HepG2 (cell line): Measurements from ENCODE around the gene CFAP69. TPM values are rescaled to one million over a fixed set of nuclear protein-coding genes. Genes with fewer than 3 reads are reported as not detected.

Source experiments
- EED ChIP-seq: sonication (generic); formaldehyde crosslinking; IDR thresholded peaks from 2 replicates; pipeline ENCODE4 v1.5.0; 2020; ENCODE audit warnings: mild to moderate bottlenecking, missing genetic modification reagents
- GATAD1 ChIP-seq: IDR thresholded peaks from 2 replicates; pipeline ENCODE4 v1.6.1; 2016; ENCODE audit warnings: missing genetic modification reagents, missing compliant biosample characterization
- HDAC2 ChIP-seq: sonication (generic); formaldehyde crosslinking; IDR thresholded peaks from 2 replicates; pipeline ENCODE4 v1.4.0; 2020; ENCODE audit warnings: missing genetic modification reagents
- RFX3 ChIP-seq: IDR thresholded peaks from 2 replicates; pipeline ENCODE4 v1.6.1; 2016; ENCODE audit warnings: missing biosample characterization, missing genetic modification reagents
- SP4 ChIP-seq: sonication (generic); formaldehyde crosslinking; IDR thresholded peaks from 2 replicates; pipeline ENCODE4 v1.8.1; 2023; ENCODE audit warnings: mild to moderate bottlenecking, missing genetic modification reagents
- ZFX ChIP-seq: sonication (generic); formaldehyde crosslinking; IDR thresholded peaks from 2 replicates; pipeline ENCODE4 v1.4.0; 2020; ENCODE audit warnings: mild to moderate bottlenecking, low read depth, missing genetic modification reagents, moderate library complexity
- ZIK1 ChIP-seq: sonication (generic); formaldehyde crosslinking; IDR thresholded peaks from 2 replicates; pipeline ENCODE4 v1.5.0; 2020; ENCODE audit warnings: mild to moderate bottlenecking, low read depth, missing genetic modification reagents, borderline replicate concordance
- ZNF207 ChIP-seq: fragments of 450-650 bp; IDR thresholded peaks from 2 replicates; pipeline ENCODE4 v1.6.1; 2016; ENCODE audit warnings: antibody characterized with exemption, borderline replicate concordance
- polyA plus RNA-seq, 8 experiments: library from polyadenylated mRNA; depleted of rRNA in 3 of 8; stranded (reverse) in 7 of 8; unstranded in 1 of 8; fragments of >200 nt; fragmentation: Illumina TruSeq in 4 of 8; extraction: Trizol in 4 of 8; gene quantifications; 2 replicates each; pipeline versions ENCODE4 v1.2.1 to v1.2.3, GENCODE V29; 2011 to 2016; ENCODE audit warnings: low read depth in 4 of 8, missing spikeins in 1 of 8, mixed read lengths in 1 of 8; ENCODE audit not compliant: insufficient read depth in 1 of 8
- total RNA-seq, 5 experiments: library from RNA; depleted of rRNA; stranded (reverse); fragments of >200 nt; fragmentation: Illumina TruSeq; extraction: Trizol; gene quantifications; 2 replicates each; pipeline ENCODE4 v1.2.3, GENCODE V29; 2016; ENCODE audit warnings: low read depth in 1 of 5
- TF ChIP-seq, protein P1 (sequence below): sonication (generic); formaldehyde crosslinking; IDR thresholded peaks from 2 replicates; pipeline ENCODE4 v1.4.0; 2020; ENCODE audit warnings: missing genetic modification reagents, borderline replicate concordance
- TF ChIP-seq, protein P2 (sequence below): sonication (generic); formaldehyde crosslinking; IDR thresholded peaks from 2 replicates; pipeline ENCODE4 v1.4.0; 2020; ENCODE audit warnings: mild to moderate bottlenecking, low read depth, missing genetic modification reagents
- TF ChIP-seq, protein P3 (sequence below): sonication (generic); formaldehyde crosslinking; IDR thresholded peaks from 2 replicates; pipeline ENCODE4 v1.4.0; 2020; ENCODE audit warnings: missing genetic modification reagents, borderline replicate concordance
- TF ChIP-seq, protein P4 (sequence below): sonication (generic); formaldehyde crosslinking; IDR thresholded peaks from 2 replicates; pipeline ENCODE4 v1.5.1; 2020; ENCODE audit warnings: mild to moderate bottlenecking, missing genetic modification reagents, moderate library complexity
- TF ChIP-seq, protein P5 (sequence below): IDR thresholded peaks from 2 replicates; pipeline ENCODE4 v1.6.1; 2016

The CFAP69 gene
- total and polyA plus RNA-seq, 2 of the 13 experiments (the other 11 are each of a cell fraction or from before 2014, with no cell fraction given), result 2.2 to 4.0 TPM

DNA sequence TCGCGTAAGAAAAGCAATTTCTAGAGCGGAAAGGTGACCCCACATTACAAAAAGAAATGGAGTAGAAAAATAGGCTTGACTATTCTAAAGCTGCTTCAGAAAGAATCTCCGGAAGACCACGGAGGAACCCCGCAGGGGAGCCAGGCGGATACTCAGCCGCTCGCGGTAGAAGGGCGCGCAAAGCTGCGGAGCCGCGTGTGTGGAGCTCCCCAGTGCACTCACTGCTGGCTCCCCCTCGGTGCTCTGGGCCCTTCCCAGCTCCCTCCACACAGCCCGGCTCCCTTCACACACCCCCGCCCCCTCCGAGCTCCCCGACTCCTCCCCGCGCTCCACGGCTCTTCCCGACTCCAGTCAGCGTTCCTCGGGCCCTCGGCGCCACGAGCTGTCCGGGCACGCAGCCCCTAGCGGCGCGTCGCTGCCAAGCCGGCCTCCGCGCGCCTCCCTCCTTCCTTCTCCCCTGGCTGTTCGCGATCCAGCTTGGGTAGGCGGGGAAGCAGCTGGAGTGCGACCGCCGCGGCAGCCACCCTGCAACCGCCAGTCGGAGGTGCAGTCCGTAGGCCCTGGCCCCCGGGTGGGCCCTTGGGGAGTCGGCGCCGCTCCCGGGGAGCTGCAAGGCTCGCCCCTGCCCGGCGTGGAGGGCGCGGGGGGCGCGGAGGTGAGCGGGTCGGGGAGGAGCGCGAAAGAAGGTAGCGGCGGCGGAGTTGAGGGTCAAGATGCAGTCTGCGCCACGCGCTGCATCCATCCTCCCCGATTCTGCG lies 33.4 kb upstream of the CFAP69 start, which contains the start of gene STEAP2 (continued):
- TF ChIP-seq, protein P1, sequence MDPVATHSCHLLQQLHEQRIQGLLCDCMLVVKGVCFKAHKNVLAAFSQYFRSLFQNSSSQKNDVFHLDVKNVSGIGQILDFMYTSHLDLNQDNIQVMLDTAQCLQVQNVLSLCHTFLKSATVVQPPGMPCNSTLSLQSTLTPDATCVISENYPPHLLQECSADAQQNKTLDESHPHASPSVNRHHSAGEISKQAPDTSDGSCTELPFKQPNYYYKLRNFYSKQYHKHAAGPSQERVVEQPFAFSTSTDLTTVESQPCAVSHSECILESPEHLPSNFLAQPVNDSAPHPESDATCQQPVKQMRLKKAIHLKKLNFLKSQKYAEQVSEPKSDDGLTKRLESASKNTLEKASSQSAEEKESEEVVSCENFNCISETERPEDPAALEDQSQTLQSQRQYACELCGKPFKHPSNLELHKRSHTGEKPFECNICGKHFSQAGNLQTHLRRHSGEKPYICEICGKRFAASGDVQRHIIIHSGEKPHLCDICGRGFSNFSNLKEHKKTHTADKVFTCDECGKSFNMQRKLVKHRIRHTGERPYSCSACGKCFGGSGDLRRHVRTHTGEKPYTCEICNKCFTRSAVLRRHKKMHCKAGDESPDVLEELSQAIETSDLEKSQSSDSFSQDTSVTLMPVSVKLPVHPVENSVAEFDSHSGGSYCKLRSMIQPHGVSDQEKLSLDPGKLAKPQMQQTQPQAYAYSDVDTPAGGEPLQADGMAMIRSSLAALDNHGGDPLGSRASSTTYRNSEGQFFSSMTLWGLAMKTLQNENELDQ (CRISPR knock-in tag), result no peak
- TF ChIP-seq, protein P2, sequence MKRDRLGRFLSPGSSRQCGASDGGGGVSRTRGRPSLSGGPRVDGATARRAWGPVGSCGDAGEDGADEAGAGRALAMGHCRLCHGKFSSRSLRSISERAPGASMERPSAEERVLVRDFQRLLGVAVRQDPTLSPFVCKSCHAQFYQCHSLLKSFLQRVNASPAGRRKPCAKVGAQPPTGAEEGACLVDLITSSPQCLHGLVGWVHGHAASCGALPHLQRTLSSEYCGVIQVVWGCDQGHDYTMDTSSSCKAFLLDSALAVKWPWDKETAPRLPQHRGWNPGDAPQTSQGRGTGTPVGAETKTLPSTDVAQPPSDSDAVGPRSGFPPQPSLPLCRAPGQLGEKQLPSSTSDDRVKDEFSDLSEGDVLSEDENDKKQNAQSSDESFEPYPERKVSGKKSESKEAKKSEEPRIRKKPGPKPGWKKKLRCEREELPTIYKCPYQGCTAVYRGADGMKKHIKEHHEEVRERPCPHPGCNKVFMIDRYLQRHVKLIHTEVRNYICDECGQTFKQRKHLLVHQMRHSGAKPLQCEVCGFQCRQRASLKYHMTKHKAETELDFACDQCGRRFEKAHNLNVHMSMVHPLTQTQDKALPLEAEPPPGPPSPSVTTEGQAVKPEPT (CRISPR knock-in tag), result peak; percentile 79; the same call in 1 of the 2 replicates
- TF ChIP-seq SP4 (peak; percentile 80), ZNF207 (no peak), EED (CRISPR knock-in tag) (peak; percentile 91; the same call in 1 of the 2 replicates), ZIK1 (CRISPR knock-in tag) (peak; percentile 76), GATAD1 (peak; percentile 58; the same call in 1 of the 2 replicates), HDAC2 (CRISPR knock-in tag) (peak; percentile 89), ZFX (peak; percentile 90), RFX3 (CRISPR knock-in tag) (no peak)
- TF ChIP-seq, protein P3, sequence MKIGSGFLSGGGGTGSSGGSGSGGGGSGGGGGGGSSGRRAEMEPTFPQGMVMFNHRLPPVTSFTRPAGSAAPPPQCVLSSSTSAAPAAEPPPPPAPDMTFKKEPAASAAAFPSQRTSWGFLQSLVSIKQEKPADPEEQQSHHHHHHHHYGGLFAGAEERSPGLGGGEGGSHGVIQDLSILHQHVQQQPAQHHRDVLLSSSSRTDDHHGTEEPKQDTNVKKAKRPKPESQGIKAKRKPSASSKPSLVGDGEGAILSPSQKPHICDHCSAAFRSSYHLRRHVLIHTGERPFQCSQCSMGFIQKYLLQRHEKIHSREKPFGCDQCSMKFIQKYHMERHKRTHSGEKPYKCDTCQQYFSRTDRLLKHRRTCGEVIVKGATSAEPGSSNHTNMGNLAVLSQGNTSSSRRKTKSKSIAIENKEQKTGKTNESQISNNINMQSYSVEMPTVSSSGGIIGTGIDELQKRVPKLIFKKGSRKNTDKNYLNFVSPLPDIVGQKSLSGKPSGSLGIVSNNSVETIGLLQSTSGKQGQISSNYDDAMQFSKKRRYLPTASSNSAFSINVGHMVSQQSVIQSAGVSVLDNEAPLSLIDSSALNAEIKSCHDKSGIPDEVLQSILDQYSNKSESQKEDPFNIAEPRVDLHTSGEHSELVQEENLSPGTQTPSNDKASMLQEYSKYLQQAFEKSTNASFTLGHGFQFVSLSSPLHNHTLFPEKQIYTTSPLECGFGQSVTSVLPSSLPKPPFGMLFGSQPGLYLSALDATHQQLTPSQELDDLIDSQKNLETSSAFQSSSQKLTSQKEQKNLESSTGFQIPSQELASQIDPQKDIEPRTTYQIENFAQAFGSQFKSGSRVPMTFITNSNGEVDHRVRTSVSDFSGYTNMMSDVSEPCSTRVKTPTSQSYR (CRISPR knock-in tag), result 0 out of 2 replicates have a peak, but pooled peaks have one; percentile 41
- TF ChIP-seq, protein P4, sequence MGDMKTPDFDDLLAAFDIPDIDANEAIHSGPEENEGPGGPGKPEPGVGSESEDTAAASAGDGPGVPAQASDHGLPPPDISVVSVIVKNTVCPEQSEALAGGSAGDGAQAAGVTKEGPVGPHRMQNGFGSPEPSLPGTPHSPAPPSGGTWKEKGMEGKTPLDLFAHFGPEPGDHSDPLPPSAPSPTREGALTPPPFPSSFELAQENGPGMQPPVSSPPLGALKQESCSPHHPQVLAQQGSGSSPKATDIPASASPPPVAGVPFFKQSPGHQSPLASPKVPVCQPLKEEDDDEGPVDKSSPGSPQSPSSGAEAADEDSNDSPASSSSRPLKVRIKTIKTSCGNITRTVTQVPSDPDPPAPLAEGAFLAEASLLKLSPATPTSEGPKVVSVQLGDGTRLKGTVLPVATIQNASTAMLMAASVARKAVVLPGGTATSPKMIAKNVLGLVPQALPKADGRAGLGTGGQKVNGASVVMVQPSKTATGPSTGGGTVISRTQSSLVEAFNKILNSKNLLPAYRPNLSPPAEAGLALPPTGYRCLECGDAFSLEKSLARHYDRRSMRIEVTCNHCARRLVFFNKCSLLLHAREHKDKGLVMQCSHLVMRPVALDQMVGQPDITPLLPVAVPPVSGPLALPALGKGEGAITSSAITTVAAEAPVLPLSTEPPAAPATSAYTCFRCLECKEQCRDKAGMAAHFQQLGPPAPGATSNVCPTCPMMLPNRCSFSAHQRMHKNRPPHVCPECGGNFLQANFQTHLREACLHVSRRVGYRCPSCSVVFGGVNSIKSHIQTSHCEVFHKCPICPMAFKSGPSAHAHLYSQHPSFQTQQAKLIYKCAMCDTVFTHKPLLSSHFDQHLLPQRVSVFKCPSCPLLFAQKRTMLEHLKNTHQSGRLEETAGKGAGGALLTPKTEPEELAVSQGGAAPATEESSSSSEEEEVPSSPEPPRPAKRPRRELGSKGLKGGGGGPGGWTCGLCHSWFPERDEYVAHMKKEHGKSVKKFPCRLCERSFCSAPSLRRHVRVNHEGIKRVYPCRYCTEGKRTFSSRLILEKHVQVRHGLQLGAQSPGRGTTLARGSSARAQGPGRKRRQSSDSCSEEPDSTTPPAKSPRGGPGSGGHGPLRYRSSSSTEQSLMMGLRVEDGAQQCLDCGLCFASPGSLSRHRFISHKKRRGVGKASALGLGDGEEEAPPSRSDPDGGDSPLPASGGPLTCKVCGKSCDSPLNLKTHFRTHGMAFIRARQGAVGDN (CRISPR knock-in tag), result peak; percentile 97
- TF ChIP-seq, protein P5, sequence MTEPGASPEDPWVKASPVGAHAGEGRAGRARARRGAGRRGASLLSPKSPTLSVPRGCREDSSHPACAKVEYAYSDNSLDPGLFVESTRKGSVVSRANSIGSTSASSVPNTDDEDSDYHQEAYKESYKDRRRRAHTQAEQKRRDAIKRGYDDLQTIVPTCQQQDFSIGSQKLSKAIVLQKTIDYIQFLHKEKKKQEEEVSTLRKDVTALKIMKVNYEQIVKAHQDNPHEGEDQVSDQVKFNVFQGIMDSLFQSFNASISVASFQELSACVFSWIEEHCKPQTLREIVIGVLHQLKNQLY (CRISPR knock-in tag), result 0 out of 2 replicates have a peak, but pooled peaks have one; percentile 10
